ENCODE data around the gene ACIN1.
A peak's percentile ranks its signal among the peaks of the same experiment; 100 is the strongest.

ACIN1 gene

GRCh38 chr14:23054000-23054811 is 40.7 kb downstream of the ACIN1 start:
- Histone ChIP-seq H3K27me3 (ENCODE audit: low read length) (no peaks in the 10 kb centered on the region), H4K20me1 (ENCODE audit: low read depth, low read length) (no peaks in the 10 kb centered on the region), H3K4me3 (ENCODE audit: insufficient read depth, low read length, poor library complexity, severe bottlenecking) (no peak overlapping the region), H3K9me3 (ENCODE audit: insufficient read depth, low read length) (no peaks in the 10 kb centered on the region), H3K9ac (ENCODE audit: low read length) (no peak overlapping the region), H3K79me2 (ENCODE audit: insufficient read depth, low read length) (no peaks in the 10 kb centered on the region), H3K4me2 (ENCODE audit: low read depth, low read length, poor library complexity, severe bottlenecking) (no peak overlapping the region), H3K27ac (ENCODE audit: low read depth, low read length) (no peak overlapping the region), H3K9me2 (replicated peaks; ENCODE audit: insufficient read depth, low read length) (no peaks in the 10 kb centered on the region), H3F3A (ENCODE audit: insufficient read depth) (0 out of 2 replicates have a peak, but pooled peaks cover 4% of the 10 kb centered on the region), H3K36me3 (ENCODE audit: low read length) (no peaks in the 10 kb centered on the region), H2AFZ (ENCODE audit: low read depth, low read length, severe bottlenecking) (no peak overlapping the region)
- no peak for TF ChIP-seq EZH2phosphoT487 (conservative IDR thresholded peaks at IDR 0.05; ENCODE audit: low read length)
- TF ChIP-seq CTCF (IDR thresholded peaks at IDR 0.05; ENCODE audit: insufficient read depth, low read length, poor library complexity, severe bottlenecking), result peak; percentile 30

- Histone ChIP-seq H3F3A (ENCODE audit: insufficient read depth) (0 out of 2 replicates have a peak, but pooled peaks cover 4% of the 10 kb centered on the region), H3K27me3 (ENCODE audit: low read length) (no peaks in the 10 kb centered on the region), H2AFZ (ENCODE audit: low read depth, low read length, severe bottlenecking) (no peak overlapping the region), H3K9me2 (replicated peaks; ENCODE audit: insufficient read depth, low read length) (no peaks in the 10 kb centered on the region), H3K9me3 (ENCODE audit: insufficient read depth, low read length) (no peaks in the 10 kb centered on the region), H3K36me3 (ENCODE audit: low read length) (no peaks in the 10 kb centered on the region), H4K20me1 (ENCODE audit: low read depth, low read length) (no peaks in the 10 kb centered on the region), H3K4me2 (ENCODE audit: low read depth, low read length, poor library complexity, severe bottlenecking) (no peak overlapping the region), H3K79me2 (ENCODE audit: insufficient read depth, low read length) (no peaks in the 10 kb centered on the region), H3K27ac (ENCODE audit: low read depth, low read length) (no peak overlapping the region), H3K4me3 (ENCODE audit: insufficient read depth, low read length, poor library complexity, severe bottlenecking) (no peak overlapping the region), H3K9ac (ENCODE audit: low read length) (no peak overlapping the region)
- TF ChIP-seq CTCF (IDR thresholded peaks at IDR 0.05; ENCODE audit: insufficient read depth, low read length, poor library complexity, severe bottlenecking) (no peak), EZH2phosphoT487 (conservative IDR thresholded peaks at IDR 0.05; ENCODE audit: low read length) (no peak)
These were observed 41.5 kb downstream of the ACIN1 start for GRCh38 chr14:23053426-23053825.

GRCh38 chr14:23052671-23053070 is 42.3 kb downstream of the ACIN1 start:
- Histone ChIP-seq H4K20me1 (ENCODE audit: low read depth, low read length) (no peaks in the 10 kb centered on the region), H3K36me3 (ENCODE audit: low read length) (no peaks in the 10 kb centered on the region), H3K9ac (ENCODE audit: low read length) (no peak overlapping the region), H3K27me3 (ENCODE audit: low read length) (no peaks in the 10 kb centered on the region), H3K4me3 (ENCODE audit: insufficient read depth, low read length, poor library complexity, severe bottlenecking) (no peak overlapping the region), H3K9me2 (replicated peaks; ENCODE audit: insufficient read depth, low read length) (no peaks in the 10 kb centered on the region), H3K9me3 (ENCODE audit: insufficient read depth, low read length) (no peaks in the 10 kb centered on the region), H3K4me2 (ENCODE audit: low read depth, low read length, poor library complexity, severe bottlenecking) (no peak overlapping the region), H3K79me2 (ENCODE audit: insufficient read depth, low read length) (no peaks in the 10 kb centered on the region), H2AFZ (ENCODE audit: low read depth, low read length, severe bottlenecking) (no peak overlapping the region), H3K27ac (ENCODE audit: low read depth, low read length) (no peak overlapping the region), H3F3A (ENCODE audit: insufficient read depth) (0 out of 2 replicates have a peak, but pooled peaks cover 4% of the 10 kb centered on the region)
- TF ChIP-seq EZH2phosphoT487 (conservative IDR thresholded peaks at IDR 0.05; ENCODE audit: low read length), result no peak
- no peak for TF ChIP-seq CTCF (IDR thresholded peaks at IDR 0.05; ENCODE audit: insufficient read depth, low read length, poor library complexity, severe bottlenecking)
